HG03064 (cell line): ENCODE data around the gene THAP2.
"Not testable (repeated sequence)": the region's sequence is repeated elsewhere in the genome, so short reads cannot be mapped to it uniquely, and the experiment has no call there.

Source experiments
- ATAC-seq: cut with Tn5 transposase; IDR thresholded peaks from one replicate; pipeline ENCODE4 v1.9.1; 2021; ENCODE audit warnings: low read depth; ENCODE audit not compliant: unreplicated experiment

Gene THAP2

GRCh38 chr12:71695782-71696181, 31.7 kb downstream of the THAP2 start:
- ATAC-seq, result no peak

DNA sequence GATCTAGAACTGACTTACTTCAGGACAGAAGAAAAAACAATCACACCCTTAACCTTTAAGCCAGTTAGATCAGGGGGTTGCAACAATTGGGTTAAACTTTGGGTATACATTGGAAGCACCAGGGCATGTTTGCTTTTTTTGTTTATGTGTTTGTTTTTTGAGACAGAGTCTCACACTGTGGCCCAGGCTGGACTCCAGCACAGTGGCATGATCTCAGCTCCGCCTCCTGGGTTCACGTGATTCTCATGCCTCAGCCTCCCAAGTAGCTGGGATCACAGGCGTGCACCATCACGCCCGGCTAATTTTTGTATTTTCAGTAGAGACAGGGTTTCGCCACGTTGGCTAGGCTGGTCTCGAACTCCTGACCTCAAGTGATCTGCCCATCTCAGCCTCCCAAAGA, 38.1 kb downstream of the THAP2 start:
- not testable (repeated sequence) for ATAC-seq

- ATAC-seq, result no peak
These were observed 38.5 kb downstream of the THAP2 start for GRCh38 chr12:71702590-71702989.

DNA sequence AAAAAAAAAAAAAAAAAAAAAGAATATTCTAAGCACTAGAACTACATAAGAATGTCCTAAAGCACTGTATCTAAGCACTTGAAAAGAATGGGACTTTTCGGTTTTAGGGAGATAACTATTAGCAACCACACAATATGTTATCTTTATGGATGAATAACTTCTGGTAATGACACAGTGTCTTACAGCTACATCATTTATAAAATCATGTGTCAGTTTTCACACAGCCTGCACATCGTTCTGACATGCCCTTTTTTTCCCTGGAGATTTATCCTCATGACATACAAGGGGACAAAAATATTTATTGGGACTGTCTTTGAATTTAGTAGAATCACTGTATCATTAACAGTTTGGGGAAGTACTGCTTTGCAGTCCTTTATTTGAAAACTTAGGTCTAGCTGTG, 39.1 kb downstream of the THAP2 start:
- no peak for ATAC-seq

DNA sequence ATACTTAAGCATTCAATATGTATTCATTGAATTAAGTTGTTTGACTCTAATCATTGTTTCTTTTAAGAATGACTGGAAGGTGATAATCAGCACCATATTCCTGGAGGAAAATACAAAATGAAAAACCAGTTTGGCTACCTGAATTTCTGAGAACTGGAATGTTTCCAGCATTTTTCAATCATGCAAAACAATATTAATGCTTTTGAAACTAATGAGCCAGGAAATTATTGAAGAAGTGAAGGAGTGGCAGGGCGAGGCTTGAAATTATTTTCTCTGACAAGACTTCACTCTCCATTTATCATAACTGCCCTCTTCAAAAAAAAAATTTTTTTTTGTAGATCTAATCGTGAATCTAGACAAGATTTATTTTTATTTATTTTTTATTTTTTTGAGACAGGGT, 40.8 kb downstream of the THAP2 start:
- ATAC-seq, result no peak

DNA sequence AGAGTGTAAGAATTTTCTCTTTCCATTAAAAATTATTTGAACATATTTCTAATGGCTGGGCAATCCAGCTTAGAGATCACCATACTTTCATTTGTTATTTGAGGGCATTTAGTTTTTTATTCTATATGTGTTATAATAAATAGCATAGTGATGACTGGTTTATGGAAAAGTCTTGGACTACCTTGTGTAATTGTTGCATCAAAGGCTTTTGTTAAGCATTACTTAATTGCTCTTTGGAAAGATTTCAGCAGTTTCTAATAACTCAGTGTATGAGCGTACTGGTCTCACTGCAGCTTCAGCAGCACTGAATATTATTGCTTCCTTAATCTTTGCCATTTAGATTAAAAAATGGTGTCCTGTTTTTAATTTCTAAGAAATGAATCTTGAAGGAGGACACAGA, 44.6 kb downstream of the THAP2 start:
- ATAC-seq, result no peak

- no peak for ATAC-seq
These were observed 46.4 kb downstream of the THAP2 start for GRCh38 chr12:71710276-71711125.

DNA sequence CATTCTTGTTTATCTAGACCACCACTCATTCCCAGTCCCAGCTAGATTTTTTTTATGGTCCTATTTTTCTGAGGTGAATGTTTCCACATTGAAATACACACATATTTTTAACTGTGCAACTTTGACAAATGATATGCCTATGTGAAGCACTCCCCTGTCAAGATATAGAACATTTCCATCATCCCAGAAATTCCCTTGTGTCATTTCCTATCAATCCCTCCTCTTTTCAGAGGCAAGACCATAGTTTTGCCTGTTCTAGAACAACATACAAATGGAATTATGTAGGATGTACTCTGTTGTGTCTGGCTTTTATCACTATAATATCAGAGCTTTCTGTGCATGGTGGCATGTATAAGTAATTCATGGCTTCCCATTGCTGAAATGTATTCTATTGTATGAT, 54.5 kb downstream of the THAP2 start:
- no peak for ATAC-seq

DNA sequence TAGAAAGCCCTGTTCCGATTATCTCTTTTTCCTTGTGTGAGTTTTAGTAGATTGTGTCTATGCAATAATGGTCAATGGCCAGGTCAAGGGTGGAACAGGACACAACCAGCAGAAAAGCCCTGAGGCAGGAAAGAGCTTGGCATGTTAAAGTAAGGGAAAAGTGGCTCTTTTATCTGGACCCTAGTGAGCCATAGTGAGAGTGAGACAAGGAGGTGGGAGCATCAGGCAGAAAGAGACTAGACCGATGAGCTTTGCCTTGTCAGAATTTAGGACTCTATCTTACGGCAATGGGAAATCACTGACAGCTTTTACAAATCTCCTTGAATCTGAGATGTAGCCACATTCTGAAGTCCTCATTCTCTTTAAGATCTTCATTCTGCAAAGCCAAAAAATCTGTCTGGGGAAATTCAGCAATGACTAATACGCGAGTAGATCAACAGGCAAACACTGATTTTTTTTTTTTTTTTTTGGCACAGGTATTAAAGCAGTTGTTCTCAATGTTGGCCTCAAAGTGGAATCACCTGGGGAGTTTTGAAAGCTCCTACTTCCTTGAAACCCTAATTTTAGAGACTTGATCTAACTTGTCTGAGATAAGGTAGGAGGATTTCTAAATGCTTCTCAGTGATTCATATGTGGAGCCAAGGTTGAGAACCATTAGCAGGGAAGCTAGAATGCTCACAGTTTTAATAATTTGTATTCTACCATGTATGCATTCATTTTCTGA, 55.7 kb downstream of the THAP2 start:
- no peak for ATAC-seq

DNA sequence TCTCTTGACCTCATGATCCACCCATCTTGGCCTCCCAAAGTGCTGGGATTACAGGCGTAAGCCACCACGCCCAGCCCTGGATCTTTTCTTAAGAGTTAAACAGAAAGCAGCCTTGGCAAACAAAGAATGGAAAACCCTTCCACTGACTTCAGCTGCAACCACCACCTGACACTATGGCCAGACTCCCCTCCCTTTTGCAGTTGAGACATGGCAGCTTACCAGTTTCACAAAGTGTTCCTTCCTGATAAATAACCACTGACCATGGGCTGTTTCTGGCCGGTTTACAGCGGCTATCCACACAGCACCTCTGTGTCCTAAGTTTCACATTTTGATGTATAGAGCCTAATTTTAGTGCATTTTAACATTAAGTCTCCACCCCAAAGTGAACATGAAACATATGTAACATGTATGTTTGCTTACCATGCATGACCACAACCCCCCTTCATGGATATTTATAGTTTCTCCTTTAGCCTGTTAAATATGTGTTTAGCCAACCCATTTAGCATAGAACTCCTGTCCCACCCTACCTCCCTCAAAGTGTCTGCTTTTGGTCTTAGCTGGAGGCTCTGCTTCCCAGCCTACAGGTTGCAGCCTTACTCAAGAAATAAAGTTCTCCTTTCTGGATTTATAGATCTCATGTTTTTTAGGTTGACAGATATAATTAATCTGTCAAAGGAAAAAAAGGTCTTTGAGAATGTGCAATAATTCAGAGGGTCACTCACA, 57.8 kb downstream of the THAP2 start:
- no peak for ATAC-seq

DNA sequence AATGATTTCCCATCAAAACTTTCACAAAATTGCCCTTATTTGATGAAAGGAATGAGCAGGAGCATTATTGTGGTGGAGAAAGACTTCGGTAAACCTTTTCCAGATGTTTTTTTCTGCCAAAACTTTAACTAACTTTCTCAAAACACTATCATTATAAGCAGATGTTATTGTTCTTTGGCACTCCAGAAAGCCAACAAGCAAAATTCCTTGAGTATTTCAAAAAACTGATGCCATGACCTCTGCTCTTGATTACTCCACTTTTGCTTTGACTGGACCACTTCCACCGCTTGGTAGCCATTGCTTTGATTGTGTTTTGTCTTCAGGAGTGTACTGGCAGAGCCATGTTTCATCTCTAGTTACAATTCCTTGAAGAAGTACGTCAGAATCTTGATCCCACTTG, 60.9 kb downstream of the THAP2 start:
- no peak for ATAC-seq

GRCh38 chr12:71726548-71726947, 62.4 kb downstream of the THAP2 start:
- ATAC-seq, result no peak

DNA sequence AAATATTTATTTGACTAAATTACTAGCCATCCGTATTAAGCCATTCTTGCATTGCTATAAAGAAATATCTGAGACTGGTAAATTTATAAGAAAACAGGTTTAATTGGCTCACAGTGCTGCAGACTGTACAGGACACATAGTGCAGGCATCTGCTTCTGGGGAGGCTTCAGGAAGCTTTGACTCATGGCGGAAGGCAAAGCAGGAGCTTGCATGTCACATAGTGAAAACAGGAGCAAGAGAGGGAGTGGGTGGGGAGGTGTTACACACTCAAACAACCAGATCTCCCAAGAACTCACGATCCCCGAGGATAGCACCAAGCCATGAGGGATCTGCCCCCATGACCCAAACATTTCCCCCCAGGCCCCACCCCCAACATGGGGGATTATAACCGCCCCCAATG, 63.9 kb downstream of the THAP2 start:
- no peak for ATAC-seq
